Left lung (tissue), 10 donors: ENCODE measurements around the gene SEPTIN8. TPM values are rescaled to one million over a fixed set of nuclear protein-coding genes. Genes with fewer than 3 reads are reported as not detected.
"Not testable (repeated sequence)": the region's sequence is repeated elsewhere in the genome, so short reads cannot be mapped to it uniquely, and the experiment has no call there.

Experiments used
- ATAC-seq: fragments of 200-7000 bp; cut with Tn5 transposase; one replicate; pipeline ENCODE4 v1.9.1; 2020; ENCODE audit warnings: moderate library complexity
- DNase-seq, 4 donors: peaks; one replicate each; pipeline ENCODE4 v3.0.0-alpha.2; 2013 to 2020
- H3K27ac ChIP-seq, 2 donors: fragments of 200-600 bp; sonication (generic) in 1 of 2; one replicate each; pipeline versions ENCODE4 v1.5.0 to v1.8.0; 2020 to 2021
- H3K27me3 ChIP-seq, 2 donors: fragments of 200-600 bp; sonication (generic) in 1 of 2; one replicate each; pipeline versions ENCODE4 v1.5.0 to v1.8.0; 2020 to 2021
- H3K36me3 ChIP-seq, 2 donors: fragments of 200-600 bp; sonication (generic) in 1 of 2; one replicate each; pipeline versions ENCODE4 v1.5.0 to v1.8.0; 2020 to 2021
- H3K4me1 ChIP-seq, 2 donors: fragments of 200-600 bp; one replicate each; pipeline ENCODE4 v1.8.0; 2021
- H3K4me3 ChIP-seq, 2 donors: fragments of 200-600 bp; sonication (generic) in 1 of 2; one replicate each; pipeline versions ENCODE4 v1.5.0 to v1.8.0; 2020 to 2021; ENCODE audit warnings: mild to moderate bottlenecking in 1 of 2
- H3K9me3 ChIP-seq, 2 donors: fragments of 200-600 bp; sonication (generic) in 1 of 2; one replicate each; pipeline versions ENCODE4 v1.5.0 to v1.8.0; 2020 to 2021
- intact Hi-C, 2 donors: fragments of 100-400 bp; cut with DNase I; formaldehyde crosslinking; loops; one replicate each; pipeline versions ENCODE4 v1.11.2 to v1.14.2; 2022
- polyA plus RNA-seq, 6 donors: library from polyadenylated mRNA; unstranded; fragments of 120-200 nt; gene quantifications; one replicate each; pipeline ENCODE4 v1.2.1, GENCODE V29; 2013; ENCODE audit not compliant: insufficient read length in 6 of 6
- total RNA-seq, 2 donors: library from RNA; stranded (reverse); fragmentation: NEBNext Ultra II Directional; extraction: Animal tissue kit (Norgen Biotek cat#: 25700); gene quantifications; one replicate each; pipeline ENCODE4 v1.2.1, GENCODE V29; 2021
- TF ChIP-seq, protein P1 (sequence below), 2 donors: fragments of 200-600 bp; sonication (generic) in 1 of 2; IDR thresholded peaks; one replicate each; pipeline versions ENCODE4 v1.5.0 to v1.8.0; 2021; ENCODE audit warnings: antibody characterized with exemption in 2 of 2
- donor health status: DM: no; HTN: yes; CAD: no.
- donor health status: DM: no; HTN: no; CAD: no.

Gene SEPTIN8
- total and polyA plus RNA-seq, 8 donors = 38.8 to 73.8 (median 60.5) TPM

DNA sequence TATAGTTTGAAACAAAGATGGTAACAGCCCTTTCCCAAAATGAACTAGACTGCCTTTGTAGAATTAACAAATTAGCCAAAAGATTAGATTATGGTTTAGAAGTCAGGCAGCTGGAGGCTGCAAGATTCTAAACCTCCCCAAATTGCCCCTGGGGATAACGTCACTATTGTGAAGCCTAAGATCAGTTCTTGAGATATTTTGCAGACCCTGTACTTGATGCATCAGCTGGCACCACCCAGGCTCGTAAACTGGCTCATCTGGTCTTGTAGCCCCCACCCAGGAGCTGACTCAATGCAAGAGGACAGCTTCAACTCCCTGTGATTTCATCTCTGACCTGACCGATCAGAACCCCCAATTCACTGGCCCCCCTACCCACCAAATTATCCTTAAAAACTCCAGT, 31.8 kb upstream of the SEPTIN8 start:
- intact Hi-C loops = no loop called here
- Histone ChIP-seq H3K4me1 (peaks cover 0 to 14% of the 10 kb centered on the region in 2 donors), H3K27me3 (peaks cover 31 to 64% of the 10 kb centered on the region in 2 donors), H3K4me3 (no peak overlapping the region), H3K9me3 (no peaks in the 10 kb centered on the region), H3K27ac (no peak overlapping the region), H3K36me3 (no peaks in the 10 kb centered on the region)
- DNase-seq (no peak), ATAC-seq (no peak)
- TF ChIP-seq, protein P1, sequence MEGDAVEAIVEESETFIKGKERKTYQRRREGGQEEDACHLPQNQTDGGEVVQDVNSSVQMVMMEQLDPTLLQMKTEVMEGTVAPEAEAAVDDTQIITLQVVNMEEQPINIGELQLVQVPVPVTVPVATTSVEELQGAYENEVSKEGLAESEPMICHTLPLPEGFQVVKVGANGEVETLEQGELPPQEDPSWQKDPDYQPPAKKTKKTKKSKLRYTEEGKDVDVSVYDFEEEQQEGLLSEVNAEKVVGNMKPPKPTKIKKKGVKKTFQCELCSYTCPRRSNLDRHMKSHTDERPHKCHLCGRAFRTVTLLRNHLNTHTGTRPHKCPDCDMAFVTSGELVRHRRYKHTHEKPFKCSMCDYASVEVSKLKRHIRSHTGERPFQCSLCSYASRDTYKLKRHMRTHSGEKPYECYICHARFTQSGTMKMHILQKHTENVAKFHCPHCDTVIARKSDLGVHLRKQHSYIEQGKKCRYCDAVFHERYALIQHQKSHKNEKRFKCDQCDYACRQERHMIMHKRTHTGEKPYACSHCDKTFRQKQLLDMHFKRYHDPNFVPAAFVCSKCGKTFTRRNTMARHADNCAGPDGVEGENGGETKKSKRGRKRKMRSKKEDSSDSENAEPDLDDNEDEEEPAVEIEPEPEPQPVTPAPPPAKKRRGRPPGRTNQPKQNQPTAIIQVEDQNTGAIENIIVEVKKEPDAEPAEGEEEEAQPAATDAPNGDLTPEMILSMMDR (IDR thresholded peaks at IDR 0.05) = no peak

GRCh38 chr5:132808448-132808847, 31.4 kb upstream of the SEPTIN8 start:
- no peak overlapping the region for H3K27ac ChIP-seq
- H3K27me3 ChIP-seq = peaks cover 27 to 63% of the 10 kb centered on the region in 2 donors
- ATAC-seq (no peak), DNase-seq (no peak)
- no peaks in the 10 kb centered on the region for H3K9me3 ChIP-seq
- H3K36me3 ChIP-seq = no peaks in the 10 kb centered on the region
- TF ChIP-seq, protein P1 (IDR thresholded peaks at IDR 0.05) = no peak
- H3K4me3 ChIP-seq = no peak overlapping the region
- H3K4me1 ChIP-seq = peaks cover 0 to 10% of the 10 kb centered on the region in 2 donors
- intact Hi-C loops = no loop called here

DNA sequence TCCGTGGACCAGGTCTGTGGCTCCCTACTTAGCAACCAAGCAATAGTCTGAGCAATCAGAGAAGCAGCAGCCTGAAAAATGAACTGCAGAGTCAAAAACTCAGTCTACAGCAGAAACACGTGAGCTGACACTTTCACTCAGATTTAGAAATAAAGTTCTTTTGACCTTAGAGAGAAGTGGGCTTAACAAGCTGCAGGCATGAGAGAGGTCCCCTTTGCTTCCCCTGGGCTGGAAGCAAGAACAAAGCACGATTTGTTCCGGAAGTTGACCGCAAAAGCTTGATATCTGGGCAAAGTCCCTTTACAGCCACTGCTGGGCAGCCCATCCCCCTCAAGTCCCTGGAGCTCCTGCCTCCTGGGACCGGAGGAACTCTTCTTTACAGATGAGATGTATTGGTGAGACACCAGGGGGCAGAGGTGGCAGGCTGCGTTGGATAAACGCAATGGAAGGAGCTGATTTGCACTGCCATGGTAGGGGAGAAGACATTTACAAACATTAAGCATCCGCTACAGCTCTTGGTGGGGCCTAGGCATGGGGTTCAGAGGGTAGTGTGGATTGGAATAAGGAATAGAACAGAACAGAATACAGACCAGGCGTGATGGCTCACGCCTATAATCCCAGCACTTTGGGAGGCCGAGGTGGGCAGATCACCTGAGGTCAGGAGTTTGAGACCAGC, 30.3 kb upstream of the SEPTIN8 start:
- DNase-seq = no peak
- H3K4me1 ChIP-seq = no peaks in the 10 kb centered on the region
- TF ChIP-seq, protein P1 (IDR thresholded peaks at IDR 0.05) = no peak
- intact Hi-C loops = no loop called here
- H3K4me3 ChIP-seq = no peak overlapping the region
- no peak overlapping the region for H3K27ac ChIP-seq
- no peaks in the 10 kb centered on the region for H3K9me3 ChIP-seq
- peaks cover 15 to 63% of the 10 kb centered on the region in 2 donors for H3K27me3 ChIP-seq
- ATAC-seq = no peak
- H3K36me3 ChIP-seq = no peaks in the 10 kb centered on the region

DNA sequence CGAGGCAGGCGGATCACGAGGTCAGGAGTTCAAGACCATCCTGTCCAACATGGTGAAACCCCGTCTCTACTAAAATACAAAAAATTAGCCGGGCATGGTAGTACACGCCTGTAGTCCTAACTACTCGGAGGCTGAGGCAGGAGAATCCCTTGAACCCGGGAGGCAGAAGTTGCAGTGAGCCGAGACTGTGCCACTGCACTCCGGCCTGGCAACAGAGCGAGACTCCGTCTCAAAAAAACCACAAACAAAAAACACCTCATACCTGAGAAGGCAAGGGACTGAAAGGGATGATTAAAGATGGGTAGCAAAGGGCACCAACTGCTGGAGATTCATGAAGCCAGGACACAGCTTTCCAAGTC, 29.7 kb upstream of the SEPTIN8 start:
- ATAC-seq, H3K9me3 ChIP-seq, intact Hi-C loops, H3K27ac ChIP-seq, DNase-seq, H3K36me3 ChIP-seq, H3K4me3 ChIP-seq, H3K4me1 ChIP-seq: not testable (repeated sequence)
- peaks cover 10 to 63% of the 10 kb centered on the region in 2 donors for H3K27me3 ChIP-seq

DNA sequence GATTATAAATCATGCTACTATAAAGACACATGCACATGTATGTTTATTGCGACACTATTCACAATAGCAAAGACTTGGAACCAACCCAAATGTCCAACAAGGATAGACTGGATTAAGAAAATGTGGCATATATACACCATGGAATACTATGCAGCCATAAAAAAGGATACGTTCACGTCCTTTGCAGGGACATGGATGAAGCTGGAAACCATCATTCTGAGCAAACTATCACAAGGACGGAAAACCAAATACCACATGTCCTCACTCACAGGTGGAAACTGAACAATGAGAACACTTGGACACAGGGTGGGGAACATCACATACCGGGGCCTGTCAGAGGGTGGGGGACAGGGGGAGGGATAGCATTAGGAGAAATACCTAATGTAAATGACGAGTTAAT, 28.8 kb upstream of the SEPTIN8 start:
- H3K27me3 ChIP-seq = peaks cover 1 to 53% of the 10 kb centered on the region in 2 donors
- H3K4me1 ChIP-seq, H3K27ac ChIP-seq, ATAC-seq, H3K36me3 ChIP-seq, H3K4me3 ChIP-seq, H3K9me3 ChIP-seq, DNase-seq, intact Hi-C loops: not testable (repeated sequence)

DNA sequence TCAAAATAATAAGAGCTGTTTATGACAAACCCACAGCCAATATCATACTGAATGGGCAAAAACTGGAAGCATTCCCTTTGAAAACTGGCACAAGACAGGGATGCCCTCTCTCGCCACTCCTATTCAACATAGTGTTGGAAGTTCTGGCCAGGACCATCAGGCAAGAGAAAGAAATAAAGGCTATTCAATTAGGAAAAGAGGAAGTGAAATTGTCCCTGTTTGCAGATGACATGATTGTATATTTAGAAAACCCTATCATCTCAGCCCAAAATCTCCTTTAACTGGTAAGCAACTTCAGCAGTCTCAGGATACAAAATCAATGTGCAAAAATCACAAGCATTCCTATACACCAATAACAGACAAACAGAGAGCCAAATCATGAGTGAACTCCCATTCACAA, 27.2 kb upstream of the SEPTIN8 start:
- H3K9me3 ChIP-seq, DNase-seq, H3K4me3 ChIP-seq, H3K4me1 ChIP-seq, ATAC-seq, intact Hi-C loops, H3K36me3 ChIP-seq, H3K27ac ChIP-seq: not testable (repeated sequence)
- H3K27me3 ChIP-seq = peaks cover 0 to 37% of the 10 kb centered on the region in 2 donors

DNA sequence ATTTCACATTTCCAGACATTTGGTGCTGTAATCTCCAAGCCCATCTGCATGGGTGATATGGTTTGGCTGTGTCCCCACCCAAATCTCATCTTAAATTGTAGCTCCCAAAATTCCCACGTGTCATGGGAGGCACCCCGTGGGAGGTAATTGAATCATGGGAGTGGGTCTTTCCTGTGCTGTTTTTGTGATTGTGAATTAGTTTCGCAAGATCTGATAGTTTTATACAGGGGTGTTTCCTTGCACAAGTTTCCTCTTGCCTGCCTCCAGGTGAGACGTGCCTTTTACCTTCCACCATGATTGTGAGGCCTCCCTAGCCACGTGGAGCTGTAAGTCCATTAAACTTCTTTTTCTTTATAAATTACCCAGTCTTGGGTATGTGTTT, 25.6 kb upstream of the SEPTIN8 start:
- ATAC-seq, intact Hi-C loops, H3K4me3 ChIP-seq, DNase-seq, H3K27ac ChIP-seq, H3K36me3 ChIP-seq, H3K9me3 ChIP-seq, H3K4me1 ChIP-seq: not testable (repeated sequence)
- H3K27me3 ChIP-seq = peaks cover 0 to 31% of the 10 kb centered on the region in 2 donors
